HG02763 (cell line): ENCODE data around the gene FBF1.

Experiments used
- ATAC-seq: cut with Tn5 transposase; IDR thresholded peaks from one replicate; pipeline ENCODE4 v1.9.1; 2021; ENCODE audit warnings: mild to moderate bottlenecking, moderate library complexity; ENCODE audit not compliant: unreplicated experiment

Gene FBF1

DNA sequence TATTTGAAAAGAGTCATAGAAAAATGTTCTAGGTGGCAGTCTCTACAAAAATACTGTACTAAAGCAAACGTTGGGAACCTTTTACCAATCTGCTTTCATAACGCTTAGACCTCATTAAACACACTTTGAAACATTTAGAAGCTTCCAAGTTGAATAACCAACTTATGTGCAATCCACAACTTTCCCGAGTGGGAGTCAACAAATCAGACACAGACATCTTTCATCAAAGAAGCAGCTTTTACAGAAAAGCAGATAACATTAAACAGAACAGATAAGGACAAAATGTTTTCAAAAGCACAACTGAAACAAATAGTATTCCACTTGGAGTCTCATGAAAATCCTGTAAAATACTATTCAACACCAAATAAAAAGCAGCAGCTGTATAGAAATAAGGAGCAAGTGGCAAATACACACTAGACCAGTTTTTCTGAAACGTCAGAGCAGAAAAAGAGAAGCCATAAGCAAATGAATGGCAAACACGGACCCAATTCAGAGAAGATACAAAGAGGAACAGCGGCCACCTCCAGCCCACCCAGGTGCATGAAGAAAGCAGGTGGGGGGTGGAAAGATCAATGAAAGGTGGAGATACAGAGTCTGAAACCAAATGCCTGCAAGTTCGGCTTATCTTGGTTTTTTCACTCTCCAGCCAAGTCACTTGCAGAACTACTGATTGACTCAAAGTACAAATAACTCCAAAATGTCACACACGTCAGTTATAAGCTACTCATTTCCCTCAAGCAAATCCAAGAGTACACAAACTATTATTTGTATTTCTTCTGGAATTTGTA, 18.4 kb upstream of the FBF1 start:
- no peak for ATAC-seq

DNA sequence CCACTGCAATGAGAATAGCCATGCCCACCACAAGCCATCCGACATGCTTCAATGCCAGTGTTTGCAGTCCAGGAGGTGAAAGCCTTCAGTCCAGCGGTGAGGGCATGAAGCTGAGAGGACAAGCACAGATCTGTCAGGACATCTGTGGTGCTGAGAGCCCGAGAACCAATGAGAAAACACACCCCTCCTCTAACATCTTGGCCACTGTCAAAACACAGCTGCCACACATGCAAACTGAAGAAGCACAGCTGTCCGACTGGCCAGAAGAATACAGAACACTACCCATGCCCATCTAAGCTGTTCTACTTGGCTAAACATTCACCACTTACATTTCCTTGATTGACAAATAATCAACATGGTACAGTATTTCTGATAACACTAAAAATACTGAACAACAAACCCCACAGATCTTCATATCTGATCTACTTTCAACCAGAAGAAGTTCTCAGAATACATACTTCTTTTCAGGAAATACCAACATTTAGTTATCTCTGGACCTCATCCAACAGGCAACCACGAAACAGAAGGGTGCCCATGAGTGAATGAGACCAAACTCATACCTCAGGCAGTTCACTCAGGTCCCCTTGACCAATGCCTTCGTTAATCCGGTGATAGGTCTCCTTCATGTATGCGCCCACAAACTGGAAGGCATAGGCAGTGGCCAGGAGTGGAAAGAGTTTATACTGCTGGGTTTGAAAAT, 10.2 kb upstream of the FBF1 start:
- no peak for ATAC-seq

DNA sequence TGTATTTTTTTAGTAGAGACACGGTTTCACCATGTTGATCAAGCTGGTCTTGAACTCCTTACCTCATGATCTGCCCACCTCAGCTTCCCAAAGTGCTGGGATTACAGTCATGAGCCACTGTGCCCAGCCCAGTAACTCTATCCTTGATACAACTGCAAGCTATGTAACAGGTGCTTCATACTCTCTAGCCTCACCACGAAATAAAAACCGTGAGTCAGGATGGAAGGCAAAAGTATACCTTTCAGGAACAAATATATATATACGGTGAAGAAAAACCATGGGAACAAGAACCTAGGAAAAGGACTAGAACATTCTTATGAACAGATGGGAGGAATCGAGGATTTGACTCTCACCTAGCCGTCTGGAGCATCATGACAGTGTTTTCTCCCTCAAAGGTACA, 9.6 kb upstream of the FBF1 start:
- no peak for ATAC-seq

DNA sequence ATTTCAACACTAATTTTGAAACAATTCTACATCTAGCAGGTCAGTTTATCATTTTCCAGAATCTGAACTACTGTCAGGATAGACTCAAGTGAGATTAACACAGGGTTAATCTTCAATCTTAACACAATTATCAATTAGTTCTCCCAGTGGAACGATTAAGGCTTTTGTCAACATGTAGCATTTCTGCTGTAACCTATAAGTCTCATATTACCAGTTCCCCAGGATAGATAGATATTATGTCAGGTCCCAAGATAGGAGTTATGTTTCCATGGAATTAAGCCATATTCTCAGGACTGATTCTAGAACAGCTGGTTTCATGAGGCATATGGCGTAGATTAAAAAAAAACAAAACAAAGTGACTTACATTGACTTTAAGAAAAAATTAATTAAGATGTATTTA, 4.4 kb upstream of the FBF1 start:
- ATAC-seq, result no peak

DNA sequence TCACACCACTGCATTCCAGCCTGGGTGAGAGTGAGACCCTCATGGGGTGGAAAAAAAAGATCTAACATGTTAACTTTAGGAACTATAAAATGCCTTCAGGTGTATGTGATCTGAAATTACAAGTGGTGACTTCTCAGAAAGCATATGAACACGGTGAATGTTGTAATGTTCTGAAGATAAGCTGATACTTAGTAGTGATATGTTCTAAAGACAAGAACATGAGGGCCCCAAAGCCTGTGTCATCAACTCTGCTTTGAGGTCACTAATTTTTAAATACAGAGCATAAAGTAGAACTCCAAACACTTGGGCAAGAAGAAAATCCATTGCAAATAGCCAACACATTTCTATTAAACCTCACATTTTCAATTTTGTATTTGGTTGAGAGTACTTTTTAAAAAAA, 2.6 kb upstream of the FBF1 start:
- ATAC-seq, result no peak

DNA sequence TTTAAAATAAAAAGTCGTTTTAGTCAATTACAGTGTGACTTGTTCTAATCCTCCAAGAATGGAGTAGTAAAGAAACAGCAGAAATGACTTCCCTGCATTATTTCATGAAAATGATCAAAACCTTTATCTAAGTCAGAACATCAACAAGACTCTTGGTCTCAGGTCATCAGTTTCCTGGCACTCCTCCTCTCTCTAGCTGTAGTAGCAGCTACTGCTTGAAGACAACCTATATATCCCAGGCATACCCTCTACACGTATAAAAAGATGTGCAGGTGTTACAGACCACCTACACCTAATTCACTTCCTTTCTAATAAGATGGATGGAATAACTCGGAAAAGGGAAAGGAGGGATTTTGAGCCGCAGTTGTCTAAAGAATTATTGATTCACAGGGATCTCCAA, 1.6 kb upstream of the FBF1 start:
- ATAC-seq, result no peak

DNA sequence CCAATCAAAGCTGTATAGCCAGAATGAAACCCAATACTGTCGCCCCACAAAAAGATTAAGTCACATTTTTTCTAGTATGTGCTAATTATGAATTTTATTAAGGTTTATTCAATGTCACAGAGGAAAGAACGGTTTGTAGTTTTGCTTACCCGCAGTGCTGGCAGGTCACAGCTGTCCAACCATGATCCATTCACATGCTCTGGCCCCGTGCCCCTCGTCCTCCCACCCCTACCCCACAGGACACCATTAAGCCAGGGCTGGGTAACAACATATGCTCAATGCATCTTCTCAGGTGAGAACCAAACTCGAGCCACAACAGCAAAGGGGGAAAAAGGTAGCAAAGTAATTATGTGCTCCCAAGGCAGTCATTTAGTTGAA, 589 bp upstream of the FBF1 start:
- ATAC-seq, result no peak

DNA sequence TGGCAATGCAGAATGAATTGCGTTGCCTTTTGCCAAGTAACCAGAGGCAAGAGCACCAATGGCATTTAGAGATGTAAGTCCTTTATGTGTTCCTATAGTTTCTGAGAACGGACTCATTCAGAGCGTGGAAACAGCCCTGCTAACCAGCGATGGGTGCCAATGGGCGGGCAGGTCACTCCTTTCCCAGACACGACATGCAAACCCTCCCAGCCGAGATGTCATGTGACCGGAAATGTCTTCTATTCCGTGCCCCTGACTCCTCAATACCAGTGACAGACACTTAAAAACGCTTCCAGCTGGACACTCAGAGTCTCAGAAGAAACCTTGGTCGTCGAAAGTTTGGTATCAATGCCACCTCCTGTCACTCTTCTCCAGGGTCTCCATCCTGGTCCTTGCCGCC, 3.2 kb downstream of the FBF1 start:
- ATAC-seq, result no peak

DNA sequence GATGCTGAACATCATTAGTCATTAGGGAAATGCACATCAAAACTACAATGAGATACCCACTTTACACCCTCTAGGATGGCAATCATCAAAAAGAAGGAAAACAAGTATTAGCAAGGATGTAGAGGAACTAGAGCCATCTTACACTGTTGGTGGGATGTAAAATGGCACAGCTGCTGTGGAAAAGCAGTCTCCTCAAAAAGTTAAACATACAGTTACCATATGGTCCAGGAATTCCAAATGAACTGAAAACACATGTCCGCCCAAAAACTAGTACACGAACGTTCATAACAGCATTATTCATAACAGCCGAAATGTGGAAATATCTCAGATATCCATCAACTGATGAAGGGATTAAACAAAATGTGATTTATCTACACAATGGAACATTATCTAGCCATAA, 7.0 kb downstream of the FBF1 start:
- ATAC-seq, result no peak

DNA sequence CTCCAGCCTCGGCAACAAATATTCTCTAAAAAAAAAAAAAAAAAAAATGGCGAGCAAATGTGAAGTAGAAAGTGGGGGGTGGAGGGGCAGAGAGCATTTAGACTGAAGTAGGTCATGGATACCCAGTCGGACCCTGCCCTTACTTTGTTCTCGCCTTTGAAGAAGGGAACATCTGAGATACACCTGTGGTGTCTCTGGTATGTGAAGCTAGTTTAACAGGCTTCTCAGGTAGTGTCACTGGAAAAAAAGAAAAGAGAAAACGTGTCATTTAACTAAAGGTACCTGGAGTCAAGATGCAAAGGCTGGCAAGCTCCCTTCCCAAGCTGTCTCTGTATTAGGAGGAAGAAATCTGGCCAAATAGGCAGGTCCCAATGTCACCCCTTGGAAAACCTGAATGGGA, 8.0 kb downstream of the FBF1 start:
- ATAC-seq, result no peak

DNA sequence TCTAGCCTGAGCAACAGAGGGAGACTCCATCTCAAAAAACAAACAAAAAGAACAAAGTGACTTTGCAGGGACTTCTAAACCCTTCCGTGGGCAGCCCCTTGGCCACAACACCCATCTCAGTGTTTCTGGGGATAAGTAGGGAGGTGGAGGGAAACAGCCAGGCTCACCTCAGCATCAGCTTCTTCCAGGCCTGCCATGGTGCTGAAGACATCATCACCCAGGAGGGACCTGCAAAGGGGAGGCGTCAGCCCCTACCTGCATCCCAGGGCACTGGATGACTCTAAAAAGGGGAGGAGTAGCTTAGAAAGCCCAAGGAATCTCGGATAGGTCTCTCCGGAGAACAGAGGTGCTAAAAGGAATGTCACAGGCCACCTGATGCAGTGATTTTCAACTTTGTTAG, 9.8 kb downstream of the FBF1 start:
- no peak for ATAC-seq

DNA sequence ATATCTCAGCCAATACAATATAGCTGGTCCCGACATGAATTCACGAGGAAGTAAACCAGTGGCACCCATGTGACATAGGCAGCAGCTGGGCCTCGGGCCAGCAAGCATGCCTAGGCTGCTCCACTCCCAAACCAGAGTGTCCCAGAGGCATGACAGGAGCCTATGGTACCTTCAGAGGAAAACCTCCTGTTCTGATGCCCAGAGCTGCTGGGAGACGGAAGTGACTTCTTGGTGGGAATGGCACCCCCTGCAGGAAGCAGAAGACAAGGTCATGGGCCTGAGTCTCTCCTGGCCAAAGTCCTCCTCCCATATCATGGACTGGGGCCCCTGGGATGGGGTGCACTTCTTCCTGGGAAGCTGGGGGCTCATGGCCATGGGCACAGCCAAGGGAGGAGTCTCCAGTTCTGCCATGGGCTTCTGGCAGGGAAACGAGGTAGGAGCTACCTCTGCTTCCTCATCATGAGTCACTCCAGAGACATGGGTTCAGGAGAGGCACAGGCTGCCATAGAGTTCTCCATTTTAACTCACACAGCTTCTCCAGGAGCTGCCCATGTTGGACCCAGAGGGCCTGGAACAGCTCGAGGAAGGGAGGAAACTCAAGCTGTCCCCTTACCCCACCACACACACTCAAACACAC, 13.4 kb downstream of the FBF1 start:
- ATAC-seq, result no peak

DNA sequence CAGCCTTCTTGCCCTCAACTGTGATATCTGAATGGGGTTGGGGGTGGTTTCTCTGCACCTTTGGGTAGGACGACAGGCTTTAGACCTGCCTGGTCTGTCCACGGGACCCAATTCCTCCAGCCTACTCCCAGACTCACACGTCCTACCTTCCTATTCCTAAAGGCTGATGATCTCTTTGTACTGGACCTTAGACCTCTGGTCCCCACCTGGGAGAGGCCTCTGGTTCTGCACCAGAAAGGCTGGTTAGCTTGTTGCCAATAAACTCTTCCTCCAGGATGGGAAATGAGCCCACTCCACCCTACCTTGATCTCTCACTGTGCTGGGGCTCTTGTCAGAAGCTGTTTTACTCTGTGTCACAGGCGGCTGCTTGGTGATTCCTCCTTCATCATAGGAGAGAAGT, 14.4 kb downstream of the FBF1 start:
- ATAC-seq, result no peak

DNA sequence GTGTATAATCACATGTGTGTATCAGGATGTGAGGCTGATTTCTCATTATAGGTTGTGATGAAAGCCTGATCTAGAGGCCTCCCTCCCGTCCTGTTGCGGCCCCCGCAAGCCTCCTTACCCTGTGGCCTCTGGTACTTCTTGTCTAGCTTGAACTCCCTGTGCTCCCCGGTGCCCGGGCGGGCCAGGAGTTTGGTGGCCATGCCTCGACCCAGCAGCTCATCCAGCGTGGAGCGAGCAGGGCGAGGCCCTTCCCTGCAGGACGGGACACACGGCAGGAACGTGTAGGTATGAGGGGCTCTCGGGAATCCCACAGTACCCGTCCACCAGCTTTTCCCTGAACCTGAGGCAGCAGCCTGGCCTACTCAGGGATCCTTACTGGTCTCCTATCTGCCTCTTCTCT, 14.9 kb downstream of the FBF1 start:
- ATAC-seq, result no peak

DNA sequence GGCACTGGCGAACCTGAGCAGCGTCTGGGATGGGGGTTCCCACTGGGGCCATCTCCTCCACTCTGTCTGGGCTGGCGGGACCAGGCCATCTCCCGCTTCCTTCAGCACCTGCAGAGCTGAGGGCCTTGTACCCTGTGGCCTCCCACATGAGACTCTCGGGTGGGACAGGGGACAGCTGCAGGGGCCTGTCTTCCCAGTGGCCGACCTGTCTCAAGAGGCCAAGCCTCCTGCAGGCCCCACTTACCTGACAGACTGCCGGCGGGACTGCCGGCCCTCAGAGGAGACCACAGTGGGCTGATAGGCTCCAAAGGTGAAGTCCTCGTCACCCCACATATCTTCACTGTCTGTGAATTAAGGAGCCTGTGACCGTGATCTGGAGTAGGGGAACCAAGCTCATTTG, 15.7 kb downstream of the FBF1 start:
- ATAC-seq, result no peak

DNA sequence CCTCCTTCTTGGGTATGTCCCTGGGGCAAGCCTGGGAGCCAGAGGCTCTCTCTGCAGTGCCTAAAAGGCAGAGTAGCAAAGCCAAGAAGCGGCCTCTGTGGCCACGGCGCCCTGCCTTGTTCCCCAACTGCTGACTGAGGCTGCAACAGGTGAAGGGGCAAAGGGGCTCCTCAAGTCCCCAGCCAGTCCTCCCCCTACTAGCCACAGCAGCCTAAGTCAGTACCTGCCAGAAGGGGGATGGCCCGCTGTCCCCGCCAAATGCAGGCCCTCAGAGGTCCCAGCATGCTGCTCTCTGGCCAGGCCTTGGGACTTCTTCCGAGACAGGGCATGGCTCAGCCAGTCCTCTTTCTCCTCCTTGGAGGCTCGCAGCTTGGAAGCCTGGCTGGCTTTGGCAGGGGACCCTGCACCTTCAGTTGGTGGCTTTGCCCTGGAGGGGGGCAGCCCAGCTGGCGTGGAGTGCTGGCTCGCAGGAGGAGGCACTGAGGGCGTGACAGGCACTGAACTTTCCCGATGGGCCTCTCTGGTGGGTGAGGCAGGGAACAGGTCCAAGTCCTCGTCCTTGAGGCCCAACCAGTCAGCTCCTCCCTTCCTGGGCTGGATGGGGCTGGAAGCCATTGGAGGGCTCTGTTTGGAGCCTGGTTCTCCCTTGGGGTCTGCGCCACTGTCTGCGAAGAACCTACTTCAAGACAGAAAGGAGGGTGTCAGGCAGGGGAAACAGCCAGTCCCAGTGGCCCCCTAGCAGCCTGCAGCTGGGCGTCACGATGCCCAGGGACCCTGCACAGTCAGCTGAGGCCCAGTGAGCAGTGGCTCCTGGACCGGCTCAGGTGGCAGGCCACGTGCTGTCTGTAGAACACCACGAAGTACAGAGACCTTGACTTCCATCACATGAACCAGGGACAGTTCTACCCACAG, 17.6 kb downstream of the FBF1 start:
- ATAC-seq, result no peak

DNA sequence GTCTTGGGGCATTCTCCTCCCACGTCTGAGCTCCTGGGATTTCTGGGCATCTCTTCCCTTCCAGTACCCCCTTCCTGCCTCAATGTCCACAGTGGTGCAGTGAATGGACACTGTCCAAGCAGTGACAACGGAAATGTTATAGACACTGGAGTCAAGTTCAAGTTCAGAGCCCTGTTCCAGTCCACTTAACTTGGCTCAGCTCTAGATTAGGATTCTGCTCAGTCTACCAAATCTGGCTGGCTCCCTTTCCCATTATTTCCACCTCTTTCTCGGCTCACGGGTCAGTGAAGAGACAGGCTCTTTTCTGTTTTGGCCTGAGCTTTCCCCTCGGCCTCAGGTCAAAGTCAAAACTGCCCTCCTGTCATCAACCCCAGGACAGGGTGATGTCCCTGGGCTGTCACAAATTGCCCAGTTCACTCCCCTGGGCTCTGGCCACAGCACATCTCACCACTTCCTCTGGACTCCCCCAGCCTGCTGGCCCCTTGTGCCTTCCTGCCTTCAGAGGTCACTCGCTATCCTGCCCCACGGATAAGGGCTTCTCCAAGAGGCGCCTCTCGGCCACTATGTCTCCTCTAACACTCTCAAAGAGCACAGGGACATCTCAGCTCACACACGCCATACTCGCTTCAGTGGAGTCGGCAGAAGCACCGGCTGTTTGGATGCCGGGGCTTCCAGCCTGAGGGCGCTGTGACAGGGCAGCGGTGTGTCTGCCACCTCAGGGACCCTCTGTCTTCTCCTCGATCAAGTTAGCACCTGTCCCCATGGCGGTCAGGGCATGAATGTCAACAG, 18.5 kb downstream of the FBF1 start:
- no peak for ATAC-seq

DNA sequence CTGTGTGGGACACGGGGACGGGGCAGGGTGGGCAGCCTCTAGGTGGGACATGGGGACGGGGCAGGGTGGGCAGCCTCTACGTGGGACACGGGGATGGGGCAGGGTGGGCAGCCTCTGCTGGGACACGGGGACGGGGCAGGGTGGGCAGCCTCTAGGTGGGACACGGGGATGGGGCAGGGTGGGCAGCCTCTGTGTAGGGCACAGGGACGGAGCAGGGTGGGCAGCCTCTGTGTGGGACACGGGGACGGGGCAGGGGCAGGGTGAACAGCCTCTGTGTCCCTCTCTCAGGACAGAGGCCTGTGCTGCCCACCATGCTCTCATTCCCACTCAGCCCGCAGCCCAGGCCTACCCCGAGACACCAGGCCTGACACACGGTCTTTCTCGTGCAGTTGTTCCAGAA, 19.2 kb downstream of the FBF1 start:
- no peak for ATAC-seq

DNA sequence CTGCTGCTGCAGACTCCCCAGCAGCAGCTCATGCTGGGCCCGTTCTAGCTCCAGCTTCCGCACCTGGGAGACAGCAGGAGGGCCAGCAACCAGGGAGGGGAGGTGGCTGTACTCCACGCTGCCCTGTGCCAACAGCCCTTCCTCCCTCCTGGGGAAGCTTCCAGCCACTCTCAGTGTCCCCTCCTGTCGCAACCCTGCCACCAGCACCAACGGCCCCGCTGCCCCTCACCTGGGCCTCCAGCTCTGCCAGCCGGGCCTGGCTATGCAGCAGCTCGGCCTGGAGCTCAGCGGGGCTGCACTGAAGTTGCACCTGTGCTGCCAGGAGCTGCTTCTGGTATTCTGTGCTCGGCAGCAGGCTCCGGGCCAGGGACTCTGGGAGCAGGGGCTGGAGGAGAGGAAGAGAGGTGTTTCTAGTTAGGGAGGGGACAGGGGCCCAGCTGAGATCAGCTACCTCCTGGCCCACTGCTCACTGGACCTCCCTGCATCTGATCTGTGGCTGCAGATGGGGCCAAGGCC, 20.7 kb downstream of the FBF1 start:
- ATAC-seq, result no peak

DNA sequence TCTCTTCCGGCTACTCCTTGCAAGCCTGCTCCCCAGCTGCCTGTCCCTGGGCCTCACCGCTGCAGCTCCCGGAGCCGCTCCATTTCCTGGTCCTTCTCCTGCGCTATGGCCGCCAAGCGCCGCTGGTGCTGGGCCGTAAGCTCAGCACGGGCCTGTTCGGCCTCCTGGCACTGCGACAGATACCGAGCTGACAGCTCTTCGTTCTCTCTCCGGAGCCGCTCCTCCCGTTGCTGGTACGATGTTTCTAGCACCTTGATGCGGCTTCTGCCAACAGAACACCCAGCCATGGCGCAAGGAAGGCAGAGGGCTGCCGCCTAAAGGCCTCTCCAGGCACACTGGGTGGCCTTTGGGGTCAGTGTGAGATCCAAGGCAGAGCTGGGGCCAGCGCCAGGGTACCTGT, 21.2 kb downstream of the FBF1 start:
- no peak for ATAC-seq
